Suprapubic skin (tissue), 3 donors: ENCODE results near the gene MTARC2.

Source experiments
- POLR2A ChIP-seq, 2 donors: fragments of 450-650 bp; IDR thresholded peaks; one replicate each; pipeline ENCODE4 v1.6.1; 2017; ENCODE audit warnings: antibody characterized with exemption in 2 of 2, mild to moderate bottlenecking in 2 of 2, moderate library complexity in 2 of 2
- TF ChIP-seq, protein P1 (sequence below), 2 donors: fragments of 200-600 bp in 1 of 2; fragments of 450-650 bp in 1 of 2; sonication (generic) in 1 of 2; IDR thresholded peaks; one replicate each; pipeline ENCODE4 v1.5.1; 2016 to 2019; ENCODE audit warnings: antibody characterized with exemption in 2 of 2, mild to moderate bottlenecking in 1 of 2, moderate library complexity in 1 of 2

DNA sequence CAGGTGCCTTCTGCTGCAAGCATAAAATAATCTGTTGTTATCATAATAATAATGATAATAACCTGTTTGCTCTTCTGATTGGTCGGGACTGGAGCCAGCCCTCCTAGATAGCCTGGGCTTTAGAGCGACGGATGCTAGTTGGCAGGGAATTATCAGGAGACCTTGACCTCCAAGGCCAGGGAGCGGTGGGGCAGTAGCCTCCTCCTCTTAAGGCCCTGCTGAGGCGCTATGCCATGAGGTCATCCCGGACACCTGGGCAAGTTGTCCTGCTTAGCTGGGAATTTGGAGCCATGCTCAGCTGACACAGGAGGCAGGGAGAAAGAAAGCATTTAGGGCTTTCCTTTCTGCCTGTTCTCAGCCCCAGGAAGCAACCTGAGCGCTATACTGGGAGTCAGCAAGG, 42.3 kb upstream of the MTARC2 start:
- TF ChIP-seq, protein P1, sequence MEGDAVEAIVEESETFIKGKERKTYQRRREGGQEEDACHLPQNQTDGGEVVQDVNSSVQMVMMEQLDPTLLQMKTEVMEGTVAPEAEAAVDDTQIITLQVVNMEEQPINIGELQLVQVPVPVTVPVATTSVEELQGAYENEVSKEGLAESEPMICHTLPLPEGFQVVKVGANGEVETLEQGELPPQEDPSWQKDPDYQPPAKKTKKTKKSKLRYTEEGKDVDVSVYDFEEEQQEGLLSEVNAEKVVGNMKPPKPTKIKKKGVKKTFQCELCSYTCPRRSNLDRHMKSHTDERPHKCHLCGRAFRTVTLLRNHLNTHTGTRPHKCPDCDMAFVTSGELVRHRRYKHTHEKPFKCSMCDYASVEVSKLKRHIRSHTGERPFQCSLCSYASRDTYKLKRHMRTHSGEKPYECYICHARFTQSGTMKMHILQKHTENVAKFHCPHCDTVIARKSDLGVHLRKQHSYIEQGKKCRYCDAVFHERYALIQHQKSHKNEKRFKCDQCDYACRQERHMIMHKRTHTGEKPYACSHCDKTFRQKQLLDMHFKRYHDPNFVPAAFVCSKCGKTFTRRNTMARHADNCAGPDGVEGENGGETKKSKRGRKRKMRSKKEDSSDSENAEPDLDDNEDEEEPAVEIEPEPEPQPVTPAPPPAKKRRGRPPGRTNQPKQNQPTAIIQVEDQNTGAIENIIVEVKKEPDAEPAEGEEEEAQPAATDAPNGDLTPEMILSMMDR (IDR thresholded peaks at IDR 0.05), result no peak
- TF ChIP-seq POLR2A (IDR thresholded peaks at IDR 0.05), result no peak
